Skeletal muscle satellite cell (primary cell): ENCODE data around the gene MAP3K21.

Source experiments
- H3K27me3 ChIP-seq: 2 replicates; pipeline ENCODE4 v1.7.0; 2013; ENCODE audit warnings: low read length; ENCODE audit not compliant: control insufficient read depth, insufficient read depth
- H3K36me3 ChIP-seq: 2 replicates; pipeline ENCODE4 v1.7.0; 2013; ENCODE audit warnings: mild to moderate bottlenecking, control low read depth, low read length; ENCODE audit not compliant: insufficient read depth
- H3K4me1 ChIP-seq: 2 replicates; pipeline ENCODE4 v1.7.0; 2013; ENCODE audit warnings: low read length; ENCODE audit not compliant: control insufficient read depth, insufficient read depth
- H3K4me2 ChIP-seq: 2 replicates; pipeline ENCODE4 v1.7.0; 2013; ENCODE audit warnings: mild to moderate bottlenecking, low read length
- H3K4me3 ChIP-seq: 2 replicates; pipeline ENCODE4 v1.7.0; 2013; ENCODE audit warnings: low read length
- H3K9ac ChIP-seq: 2 replicates; pipeline ENCODE4 v1.7.0; 2013; ENCODE audit warnings: mild to moderate bottlenecking, low read depth, low read length, moderate library complexity
- H3K9me3 ChIP-seq: replicated peaks from 2 replicates; pipeline ENCODE4 v1.7.0; 2013; ENCODE audit warnings: mild to moderate bottlenecking, control low read depth, low read length

MAP3K21 gene

DNA sequence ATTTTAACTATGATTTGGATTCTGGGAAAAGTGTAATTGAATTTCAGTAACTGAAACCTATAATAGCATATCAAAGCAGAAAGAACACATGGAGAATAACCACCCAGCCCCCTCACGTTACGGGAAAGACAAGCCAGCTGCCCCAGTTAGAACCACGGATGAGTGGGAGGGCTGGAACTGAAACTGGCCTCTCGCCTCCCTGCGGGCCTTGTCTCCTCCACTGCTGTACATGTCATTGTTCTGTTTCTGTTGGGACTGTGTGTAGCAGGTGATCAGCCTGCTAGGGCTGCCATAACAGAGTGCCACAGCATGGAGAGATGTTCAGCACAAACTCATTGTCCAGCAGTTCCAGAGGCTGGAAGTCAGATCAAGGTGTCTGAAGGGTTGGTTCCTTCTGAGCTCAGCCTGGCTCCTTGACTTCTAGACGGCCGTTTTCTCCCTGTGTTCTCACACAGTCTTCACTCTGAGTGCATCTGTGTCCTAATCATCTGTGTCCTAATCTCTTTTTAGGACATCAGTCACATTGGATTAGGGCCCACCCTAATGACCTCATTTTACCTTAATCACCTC, 52.4 kb downstream of the MAP3K21 start:
- Histone ChIP-seq H3K9ac (no peak overlapping the region), H3K27me3 (no peaks in the 10 kb centered on the region), H3K9me3 (no peaks in the 10 kb centered on the region), H3K4me2 (no peak overlapping the region), H3K4me3 (no peak overlapping the region), H3K4me1 (no peaks in the 10 kb centered on the region), H3K36me3 (no peaks in the 10 kb centered on the region)

DNA sequence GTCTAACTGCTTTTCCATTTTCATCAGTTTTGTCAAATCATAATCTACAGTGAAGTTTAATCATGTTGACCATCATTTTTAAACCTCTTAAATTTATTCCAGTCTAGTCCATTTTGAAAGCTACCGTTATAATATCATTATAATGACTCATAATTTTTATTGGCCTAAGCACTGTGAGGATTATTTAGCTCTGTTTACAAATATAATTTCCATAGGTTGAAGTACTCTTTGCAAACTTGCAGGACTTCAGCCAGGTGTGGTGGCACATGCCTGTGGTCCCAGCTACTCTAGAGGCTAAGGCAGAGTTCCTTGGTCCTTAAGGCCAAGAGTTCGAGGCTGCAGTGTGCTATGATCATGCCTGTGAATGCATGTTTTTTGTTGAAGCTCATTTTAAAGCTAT, 54.3 kb downstream of the MAP3K21 start:
- Histone ChIP-seq H3K27me3 (no peaks in the 10 kb centered on the region), H3K9me3 (no peaks in the 10 kb centered on the region), H3K9ac (no peak overlapping the region), H3K4me1 (no peaks in the 10 kb centered on the region), H3K4me3 (no peak overlapping the region), H3K4me2 (no peak overlapping the region), H3K36me3 (no peaks in the 10 kb centered on the region)

DNA sequence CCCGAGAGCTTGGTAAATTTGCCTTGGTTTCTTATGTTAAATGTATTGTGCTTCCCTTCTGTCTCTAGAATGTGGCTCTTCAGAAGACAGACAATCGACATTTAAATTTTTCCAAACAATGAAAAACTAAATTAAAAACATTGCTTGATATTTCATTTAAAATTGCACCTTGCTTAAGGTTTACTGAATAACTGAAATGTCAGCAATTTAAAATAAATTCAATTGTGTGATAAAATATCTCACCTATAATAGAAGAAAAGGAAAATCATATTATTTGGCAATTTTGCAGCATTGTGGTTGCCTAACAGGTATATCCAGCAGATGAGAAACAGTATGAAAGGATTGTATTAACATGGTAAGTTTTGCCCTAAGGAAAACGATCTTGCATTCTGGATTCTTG, 56.5 kb downstream of the MAP3K21 start:
- Histone ChIP-seq H3K4me3 (no peak overlapping the region), H3K4me1 (no peaks in the 10 kb centered on the region), H3K9ac (no peak overlapping the region), H3K9me3 (no peaks in the 10 kb centered on the region), H3K4me2 (no peak overlapping the region), H3K27me3 (no peaks in the 10 kb centered on the region), H3K36me3 (no peaks in the 10 kb centered on the region)

DNA sequence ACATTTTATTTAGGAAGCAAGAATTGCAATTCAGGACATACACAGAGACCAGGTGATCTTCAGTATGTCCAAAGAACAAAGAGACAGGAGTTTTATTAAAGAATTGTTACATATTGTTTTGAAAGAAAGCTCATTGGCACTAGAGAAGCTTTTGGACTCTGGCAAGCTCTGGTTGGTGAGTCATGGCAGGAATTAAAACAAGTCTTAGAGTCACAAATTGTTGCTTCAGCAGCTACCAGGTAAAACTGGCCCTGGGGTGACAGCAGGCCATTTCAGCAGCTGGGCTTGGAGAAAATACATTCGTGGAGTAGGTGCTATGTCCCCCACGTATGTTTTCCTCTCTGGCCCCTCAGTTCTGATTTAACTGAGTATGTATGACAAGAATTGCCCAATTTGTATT, 58.8 kb downstream of the MAP3K21 start:
- no peak overlapping the region for H3K4me3 ChIP-seq
- no peaks in the 10 kb centered on the region for H3K9me3 ChIP-seq

DNA sequence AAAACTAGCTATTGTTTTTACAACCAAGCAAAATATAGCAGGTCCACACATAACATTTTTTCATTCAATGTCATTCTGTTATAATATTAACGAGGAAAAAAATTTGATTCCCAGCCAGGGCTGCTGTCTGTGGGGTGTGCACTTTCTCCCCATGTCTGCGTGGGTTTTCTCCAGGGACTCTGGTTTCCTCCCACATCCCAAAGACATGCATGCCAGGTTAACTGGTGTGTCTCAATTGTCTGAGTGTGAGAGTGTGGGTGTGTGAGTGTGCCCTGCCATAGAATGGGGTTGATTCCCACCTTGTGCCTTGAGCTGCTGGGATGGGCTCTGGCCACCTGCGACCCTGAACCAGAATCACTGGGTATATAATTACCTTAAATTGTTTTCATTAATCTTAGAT, 60.1 kb downstream of the MAP3K21 start:
- Histone ChIP-seq H3K4me2 (no peak overlapping the region), H3K36me3 (no peaks in the 10 kb centered on the region), H3K9me3 (no peaks in the 10 kb centered on the region), H3K9ac (no peak overlapping the region), H3K4me1 (no peaks in the 10 kb centered on the region), H3K4me3 (no peak overlapping the region), H3K27me3 (peaks cover 5% of the 10 kb centered on the region)

More for the DNA sequence above, 58.8 kb downstream of the MAP3K21 start:
- Histone ChIP-seq H3K4me2 (no peak overlapping the region), H3K36me3 (no peaks in the 10 kb centered on the region), H3K4me1 (no peaks in the 10 kb centered on the region), H3K9ac (no peak overlapping the region), H3K27me3 (peaks cover 5% of the 10 kb centered on the region)

DNA sequence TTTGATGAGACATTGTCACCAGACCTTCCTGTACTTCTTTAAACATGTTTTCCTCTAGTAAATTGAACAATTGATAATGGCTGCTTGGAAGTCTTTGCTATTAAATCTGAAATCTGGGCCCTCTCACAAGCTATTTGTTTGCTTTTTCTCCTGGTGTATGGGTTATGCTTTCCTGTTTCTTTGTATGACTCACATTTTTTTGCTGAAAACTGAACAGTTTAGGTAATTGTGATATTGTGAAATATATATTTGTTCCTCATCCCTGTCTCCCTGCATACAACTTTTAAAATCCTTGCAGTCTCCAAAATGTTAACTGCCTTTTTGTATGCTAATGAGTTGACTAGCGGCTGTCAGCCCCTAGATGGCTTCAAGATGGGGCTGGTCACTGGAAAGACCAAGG, 61.6 kb downstream of the MAP3K21 start:
- H3K27me3 ChIP-seq = peaks cover 5% of the 10 kb centered on the region
- H3K9me3 ChIP-seq = no peaks in the 10 kb centered on the region
- no peak overlapping the region for H3K4me2 ChIP-seq
- no peaks in the 10 kb centered on the region for H3K36me3 ChIP-seq
- H3K4me1 ChIP-seq = no peaks in the 10 kb centered on the region
- no peak overlapping the region for H3K9ac ChIP-seq
- H3K4me3 ChIP-seq = no peak overlapping the region

DNA sequence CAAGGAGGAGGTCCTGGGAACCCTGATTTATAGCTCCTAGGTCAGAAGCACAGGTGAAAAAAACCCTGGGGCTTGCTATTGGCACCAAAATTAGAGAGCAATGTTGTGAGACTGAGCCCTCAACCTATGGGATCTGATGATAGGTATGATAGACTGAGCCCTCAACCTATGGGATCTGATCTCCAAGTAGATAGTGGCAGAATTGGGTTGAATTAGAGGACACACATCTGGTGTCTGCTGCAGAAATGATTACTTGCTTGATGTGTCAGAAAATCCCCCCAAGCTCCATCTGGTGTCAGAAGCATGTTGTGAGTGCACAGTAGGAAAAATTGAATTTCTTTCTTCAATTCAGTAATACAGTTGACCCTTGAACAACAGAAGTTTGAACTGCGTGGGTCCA, 62.4 kb downstream of the MAP3K21 start:
- Histone ChIP-seq H3K4me1 (no peaks in the 10 kb centered on the region), H3K27me3 (peaks cover 5% of the 10 kb centered on the region), H3K9me3 (no peaks in the 10 kb centered on the region), H3K4me2 (no peak overlapping the region), H3K36me3 (no peaks in the 10 kb centered on the region), H3K9ac (no peak overlapping the region), H3K4me3 (no peak overlapping the region)

- H3K9ac ChIP-seq = no peak overlapping the region
- H3K4me1 ChIP-seq = no peaks in the 10 kb centered on the region
- H3K4me2 ChIP-seq = no peak overlapping the region
- no peaks in the 10 kb centered on the region for H3K36me3 ChIP-seq
- H3K4me3 ChIP-seq = no peak overlapping the region
- H3K27me3 ChIP-seq = peaks cover 5% of the 10 kb centered on the region
- H3K9me3 ChIP-seq = no peaks in the 10 kb centered on the region
These were observed 63.6 kb downstream of the MAP3K21 start for GRCh38 chr1:233390842-233391737.

GRCh38 chr1:233393084-233393840, 65.7 kb downstream of the MAP3K21 start:
- Histone ChIP-seq H3K27me3 (peaks cover 5% of the 10 kb centered on the region), H3K4me3 (no peak overlapping the region), H3K9ac (no peak overlapping the region), H3K9me3 (no peaks in the 10 kb centered on the region), H3K4me1 (no peaks in the 10 kb centered on the region), H3K36me3 (no peaks in the 10 kb centered on the region), H3K4me2 (no peak overlapping the region)

GRCh38 chr1:233393926-233394680, 66.6 kb downstream of the MAP3K21 start:
- no peaks in the 10 kb centered on the region for H3K36me3 ChIP-seq
- no peaks in the 10 kb centered on the region for H3K9me3 ChIP-seq
- H3K4me3 ChIP-seq = no peak overlapping the region
- H3K4me1 ChIP-seq = no peaks in the 10 kb centered on the region
- no peak overlapping the region for H3K4me2 ChIP-seq
- peaks cover 5% of the 10 kb centered on the region for H3K27me3 ChIP-seq
- no peak overlapping the region for H3K9ac ChIP-seq
